ENCODE data around the gene FCGR3B.
"Not testable (repeated sequence)": the region's sequence is repeated elsewhere in the genome, so short reads cannot be mapped to it uniquely, and the experiment has no call there.

DNA sequence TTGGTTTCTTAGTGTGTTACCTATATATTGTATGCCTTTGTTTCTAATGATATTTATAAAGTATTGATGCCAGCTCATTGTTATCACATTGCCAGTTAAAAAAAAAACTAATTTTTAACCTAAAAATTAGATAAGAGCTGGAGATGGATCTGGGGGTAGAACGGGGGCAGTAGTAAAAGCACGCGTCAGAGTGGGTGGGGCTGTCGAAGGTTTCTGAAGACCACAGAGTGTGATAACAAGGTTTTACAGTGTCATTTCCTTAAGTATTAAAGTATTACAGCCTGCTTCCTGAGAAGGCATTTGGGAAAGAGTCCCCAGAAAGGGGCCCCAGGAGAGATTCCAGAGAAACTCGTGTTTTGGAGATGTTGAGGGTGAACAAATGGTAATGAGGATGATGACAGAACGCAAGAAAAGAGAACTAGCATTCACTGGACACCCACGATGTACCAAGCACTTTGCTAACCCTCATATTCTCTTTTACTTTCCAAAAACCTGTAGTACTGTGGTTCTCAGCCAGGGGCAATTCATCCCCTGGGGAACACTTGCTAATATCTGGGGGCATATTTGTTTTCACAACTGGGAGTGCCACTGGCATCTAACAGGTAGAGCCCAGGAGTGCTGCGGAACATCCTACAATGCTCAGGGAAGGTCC lies 51.0 kb downstream of the FCGR3B start:
- not testable (repeated sequence) for TF ChIP-seq POLR2AphosphoS5 (IDR thresholded peaks at IDR 0.05; ENCODE audit: borderline replicate concordance, low read depth, low read length); EZH2 (IDR thresholded peaks at IDR 0.05)
